Measurements from ENCODE around the gene OPN4. TPM values are rescaled to one million over a fixed set of nuclear protein-coding genes. Genes with fewer than 3 reads are reported as not detected.

OPN4 gene
- total and polyA plus RNA-seq, 9 of the 15 experiments (the other 6 are each of a cell fraction or from before 2014, with no cell fraction given), result not detected

DNA sequence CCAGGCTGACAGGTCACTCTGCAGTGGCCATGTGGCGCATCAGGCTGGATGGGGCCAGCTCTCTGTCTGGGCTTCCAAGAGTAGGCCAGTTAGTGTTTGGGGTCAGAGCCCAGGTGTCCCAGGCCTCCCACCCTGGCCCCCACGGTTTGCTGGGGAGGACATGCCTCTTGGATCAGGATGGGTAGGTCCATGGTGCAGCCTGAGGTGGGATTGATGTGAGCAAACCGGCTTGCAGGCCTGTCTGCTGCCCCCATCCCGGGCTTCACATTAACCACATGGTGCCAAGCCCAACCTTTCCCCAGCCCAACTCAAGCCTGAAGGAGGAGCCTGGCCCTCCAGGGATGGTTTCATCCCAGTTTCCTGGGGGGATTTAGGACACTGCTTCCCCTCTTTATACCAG, 53.2 kb downstream of the OPN4 start (continued):
- TF ChIP-seq, protein P1, sequence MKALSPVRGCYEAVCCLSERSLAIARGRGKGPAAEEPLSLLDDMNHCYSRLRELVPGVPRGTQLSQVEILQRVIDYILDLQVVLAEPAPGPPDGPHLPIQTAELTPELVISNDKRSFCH (CRISPR knock-in tag; IDR thresholded peaks at IDR 0.05), result no peak
- TF ChIP-seq, protein P1 (tag; IDR thresholded peaks at IDR 0.05), result no peak

DNA sequence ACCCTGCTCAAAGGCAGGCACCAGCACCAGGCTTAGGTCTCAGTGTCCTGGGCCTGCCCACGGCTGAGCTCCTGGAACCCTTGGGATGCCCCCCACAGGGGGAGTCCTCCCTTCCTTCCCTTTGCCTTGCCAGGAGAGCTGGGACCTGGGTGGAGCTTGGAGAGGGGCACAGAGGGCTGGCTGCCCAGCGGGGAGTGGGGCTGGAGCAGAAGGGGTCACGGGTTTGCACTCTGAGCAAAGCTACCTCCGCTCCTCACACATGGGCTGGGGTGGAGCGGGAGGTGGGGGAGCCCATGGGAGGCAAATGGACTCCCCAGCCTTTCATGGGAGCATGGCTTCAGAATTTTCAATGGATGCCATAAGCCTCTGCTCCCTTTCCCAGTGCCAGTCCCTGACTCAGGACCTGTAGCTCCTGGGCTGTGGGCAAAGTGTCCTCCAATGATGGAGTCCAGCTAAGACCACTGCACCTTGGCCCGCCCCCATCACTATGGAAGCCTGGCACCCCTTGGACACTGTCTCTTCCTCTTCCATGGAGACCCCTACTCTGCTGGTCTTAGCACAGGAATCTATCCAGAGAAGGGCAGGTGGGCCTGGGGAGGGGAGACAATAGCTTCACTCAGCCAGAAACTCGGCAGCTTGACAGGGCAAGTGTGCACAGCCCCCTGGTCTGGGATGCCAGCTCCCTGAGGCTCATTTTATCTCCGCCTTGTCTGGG, 53.9 kb downstream of the OPN4 start:
- CTCF ChIA-PET (ENCODE audit: low intra/inter-chr PET ratio), result interaction anchor here (0.6 kb wide), 1 partner anchor 173 kb away, joined by 3 read pairs; no protein-coding TSS in a partner anchor
- Histone ChIP-seq H3K4me3 (no peak overlapping the region), H3K4me1 (replicated peaks in 1 of 2; ENCODE audit: control insufficient read depth in 2 of 2, insufficient read depth in 2 of 2, low read length in 2 of 2) (peaks cover 0 to 32% of the 10 kb centered on the region in 2 experiments; a peak in 4 of 5 replicates), H3K9me1 (ENCODE audit: control insufficient read depth, insufficient read depth, low read length) (no peaks in the 10 kb centered on the region), H3K36me3 (ENCODE audit: control insufficient read depth, insufficient read depth, low read length) (no peaks in the 10 kb centered on the region), H4K20me1 (replicated peaks; ENCODE audit: control insufficient read depth, insufficient read depth, low read length) (no peaks in the 10 kb centered on the region), H3K9ac (ENCODE audit: insufficient read depth in 1 of 2, low read depth in 2 of 2, low read length in 2 of 2) (0 out of 4 replicates have a peak overlapping the region, but pooled peaks of 1 of the 2 experiments have one; percentile 28), H3K27me3 (ENCODE audit: control insufficient read depth in 2 of 2, insufficient read depth in 2 of 2, low read length in 2 of 2) (no peaks in the 10 kb centered on the region), H3K4me2 (ENCODE audit: insufficient read depth, low read length) (no peak overlapping the region), H3K9me3 (replicated peaks; ENCODE audit: control insufficient read depth, insufficient read depth, low read depth, low read length) (no peaks in the 10 kb centered on the region), H2AFZ (ENCODE audit: low read depth, low read length) (no peak overlapping the region), H3K79me2 (ENCODE audit: control insufficient read depth, insufficient read depth, low read length) (no peaks in the 10 kb centered on the region), H3K27ac (ENCODE audit: extremely low read depth, low read depth, low read length) (no peak overlapping the region)
- in situ Hi-C loops (cut with MboI), result loop anchor here (5.0 kb wide), 1 partner anchor 194 kb away; no protein-coding TSS in a partner anchor
- FAIRE-seq, result no peak
- POLR2A ChIA-PET, result interaction anchor here (0.7 kb wide), 1 partner anchor 233 kb away, joined by 3 read pairs; no protein-coding TSS in a partner anchor
- ATAC-seq, result no peak
- BruUV-seq (replicated peaks), result no TSS peak
- DNase-seq (ENCODE audit: extremely low read depth in 1 of 4, low spot score in 3 of 4), result no peak
- intact Hi-C loops (cut with micrococcal nuclease), result no loop called here
- WGBS (ENCODE audit: insufficient coverage, low coverage, missing lambda C conversion rate), result 71% methylated on average over 5 of the region's 8 CpGs
- TF ChIP-seq ZNF232 (CRISPR knock-in tag; IDR thresholded peaks at IDR 0.05) (no peak), SREBF2 (CRISPR knock-in tag; IDR thresholded peaks at IDR 0.05) (no peak), TBP (optimal IDR thresholded peaks at IDR 0.05; ENCODE audit: low read depth, low read length) (no peak)
